Ovary (tissue), 3 donors: ENCODE results near the gene CACNA1E.

Experiments
- CTCF ChIP-seq, 3 donors: fragments of 450-650 bp in 2 of 3; fragments of 200-600 bp in 1 of 3; IDR thresholded peaks; one replicate each; pipeline versions ENCODE4 v1.5.1 to v1.8.0; 2016 to 2022; ENCODE audit warnings: antibody characterized with exemption in 3 of 3, mild to moderate bottlenecking in 1 of 3
- POLR2A ChIP-seq: fragments of 450-650 bp; IDR thresholded peaks from one replicate; pipeline ENCODE4 v1.6.1; 2017; ENCODE audit warnings: antibody characterized with exemption, mild to moderate bottlenecking, moderate library complexity
- donor health status: DM: no; HTN: no; CAD: no.

GRCh38 chr1:181759481-181759880 is 276.2 kb downstream of the CACNA1E start:
- TF ChIP-seq POLR2A (no peak), CTCF (IDR thresholded peaks at IDR 0.05) (no peak)
